HepG2 (cell line): Measurements from ENCODE around the gene WNK1. TPM values are rescaled to one million over a fixed set of nuclear protein-coding genes. Genes with fewer than 3 reads are reported as not detected.

Experiments
- ATAC-seq: fragments of 200-7000 bp; cut with Tn5 transposase; 3 replicates; pipeline ENCODE4 v1.9.1; 2020; ENCODE audit warnings: mild to moderate bottlenecking, moderate library complexity
- BruUV-seq: library from RNA; stranded (reverse); fragments of 400-500 nt; replicated peaks from 2 replicates; lab custom pipeline; 2021; lab: Mats Ljungman, UMichigan
- CTCF ChIA-PET: fragments of 300-600 bp; formaldehyde crosslinking; extraction: SDS; loops from one replicate; lab custom pipeline; 2021; ENCODE audit warnings: low total read pairs, inconsistent platforms, low intra/inter-chr PET ratio; lab: Yijun Ruan, JAX
- POLR2A ChIA-PET: fragments of 350-600 bp; sonication (Branson Sonifier 250); formaldehyde crosslinking; loops from one replicate; lab custom pipeline; 2020; ENCODE audit warnings: antibody characterized with exemption, inconsistent platforms; lab: Yijun Ruan, JAX
- DNase-seq: peaks from one replicate; pipeline ENCODE4 v3.0.0-alpha.2; 2015; ENCODE audit warnings: low spot score
- FAIRE-seq: peaks from 3 replicates; lab custom pipeline; 2011; peaks lifted over from hg19 to GRCh38; lab: Jason Lieb, UNC
- H2AFZ ChIP-seq: one replicate; pipeline ENCODE4 v1.6.1; 2011; ENCODE audit warnings: low read length, inconsistent platforms
- H3K27ac ChIP-seq: fragments of 300-600 bp; 3 replicates; pipeline ENCODE4 v1.8.0; 2011; ENCODE audit warnings: mixed run types, mild to moderate bottlenecking, mixed read lengths, low read length, inconsistent platforms; ENCODE audit not compliant: insufficient read depth; ENCODE audit errors: extremely low read length
- H3K27me3 ChIP-seq, 2 experiments: fragments of 200-600 bp in 1 of 2; 2 replicates in 1 of 2; 3 replicates in 1 of 2; pipeline versions ENCODE4 v1.6.0 to v1.8.0; 2011; ENCODE audit warnings: low read length in 2 of 2, mild to moderate bottlenecking in 2 of 2, moderate library complexity in 2 of 2, inconsistent platforms in 1 of 2; ENCODE audit not compliant: insufficient read depth in 2 of 2, control insufficient read depth in 1 of 2
- H3K36me3 ChIP-seq, 2 experiments: fragments of 200-600 bp in 1 of 2; replicated peaks in 1 of 2; 2 replicates in 1 of 2; 3 replicates in 1 of 2; pipeline versions ENCODE4 v1.5.1 to v1.8.0; 2011; ENCODE audit warnings: low read length in 2 of 2, inconsistent platforms in 1 of 2; ENCODE audit not compliant: insufficient read depth in 2 of 2, control insufficient read depth in 1 of 2
- H3K4me1 ChIP-seq: 2 replicates; pipeline ENCODE4 v1.5.1; 2012; ENCODE audit warnings: low read length, inconsistent platforms; ENCODE audit not compliant: insufficient read depth
- H3K4me2 ChIP-seq: 2 replicates; pipeline ENCODE4 v1.6.0; 2011; ENCODE audit warnings: low read depth, low read length, inconsistent platforms
- H3K4me3 ChIP-seq, 3 experiments: fragments of 200-600 bp in 1 of 3; sonication (generic), shearing (Covaris generic) in 1 of 3; replicated peaks in 1 of 3; 2 replicates each; pipeline ENCODE4 v1.5.1; 2011 to 2016; ENCODE audit warnings: low read length in 3 of 3, inconsistent platforms in 2 of 3, low read depth in 2 of 3, mild to moderate bottlenecking in 2 of 3, control low read depth in 1 of 3, mixed read lengths in 1 of 3; ENCODE audit not compliant: insufficient read depth in 1 of 3
- H3K79me2 ChIP-seq: one replicate; pipeline ENCODE4 v1.6.1; 2011; ENCODE audit warnings: low read length, inconsistent platforms; ENCODE audit not compliant: insufficient read depth
- H3K9ac ChIP-seq: 2 replicates; pipeline ENCODE4 v1.6.0; 2011; ENCODE audit warnings: mild to moderate bottlenecking, low read depth, low read length, inconsistent platforms; ENCODE audit not compliant: insufficient read depth
- H3K9me3 ChIP-seq: 2 replicates; pipeline ENCODE4 v1.5.1; 2012; ENCODE audit warnings: mild to moderate bottlenecking, low read length
- H4K20me1 ChIP-seq: 2 replicates; pipeline ENCODE4 v1.6.0; 2011; ENCODE audit warnings: inconsistent platforms, mild to moderate bottlenecking, low read length, moderate library complexity; ENCODE audit not compliant: insufficient read depth
- ATF1 ChIP-seq: IDR thresholded peaks from 2 replicates; pipeline ENCODE4 v1.6.1; 2016; ENCODE audit warnings: mild to moderate bottlenecking, control low read depth
- ATF5 ChIP-seq: sonication (generic); formaldehyde crosslinking; IDR thresholded peaks from 2 replicates; pipeline ENCODE4 v1.4.0; 2020; ENCODE audit warnings: mild to moderate bottlenecking, low read depth, missing genetic modification reagents
- MAFF ChIP-seq: IDR thresholded peaks from 2 replicates; pipeline ENCODE4 v1.6.1; 2011; ENCODE audit warnings: low read depth, low read length, improper control_type of control experiment
- MAFK ChIP-seq, 2 experiments: IDR thresholded peaks in 1 of 2; conservative IDR thresholded peaks in 1 of 2; 2 replicates each; pipeline ENCODE4 v1.6.1; 2011; ENCODE audit warnings: improper control_type of control experiment in 2 of 2, low read length in 2 of 2
- ZBTB33 ChIP-seq: sonication (generic); formaldehyde crosslinking; IDR thresholded peaks from 2 replicates; pipeline ENCODE4 v1.4.0; 2020; ENCODE audit warnings: missing genetic modification reagents
- ZFP82 ChIP-seq: sonication (generic); formaldehyde crosslinking; IDR thresholded peaks from 2 replicates; pipeline ENCODE4 v1.5.1; 2020; ENCODE audit warnings: mild to moderate bottlenecking, missing genetic modification reagents, borderline replicate concordance
- ZMAT3 ChIP-seq: sonication (generic); formaldehyde crosslinking; conservative IDR thresholded peaks from 2 replicates; pipeline ENCODE4 v1.7.0; 2021; ENCODE audit warnings: missing genetic modification reagents
- ZNF609 ChIP-seq: sonication (generic); formaldehyde crosslinking; IDR thresholded peaks from 2 replicates; pipeline ENCODE4 v1.4.0; 2020; ENCODE audit warnings: mild to moderate bottlenecking, missing genetic modification reagents, borderline replicate concordance
- ZSCAN30 ChIP-seq: sonication (generic); formaldehyde crosslinking; IDR thresholded peaks from 2 replicates; pipeline ENCODE4 v1.5.0; 2020; ENCODE audit warnings: mild to moderate bottlenecking, missing genetic modification reagents
- WGBS: methylation state at CpG from one replicate; pipeline ENCODE4 v1.1.6; 2017; ENCODE audit warnings: low lambda C conversion rate; 5-methylcytosine and 5-hydroxymethylcytosine counted together
- in situ Hi-C: cut with HindIII; loops from 2 replicates; pipeline ENCODE4 v1.10.0; 2017; ENCODE audit warnings: low pct_unique_long_range_greater_than_20kb; ENCODE audit not compliant: extremely low pct_ligation_motif_present
- intact Hi-C: fragments of 100-400 bp; cut with micrococcal nuclease; formaldehyde crosslinking; loops from one replicate; pipeline ENCODE4 v1.10.0; 2022; ENCODE audit not compliant: unreplicated experiment
- polyA plus RNA-seq, 8 experiments: library from polyadenylated mRNA; depleted of rRNA in 3 of 8; stranded (reverse) in 7 of 8; unstranded in 1 of 8; fragments of >200 nt; fragmentation: Illumina TruSeq in 4 of 8; extraction: Trizol in 4 of 8; gene quantifications; 2 replicates each; pipeline versions ENCODE4 v1.2.1 to v1.2.3, GENCODE V29; 2011 to 2016; ENCODE audit warnings: low read depth in 4 of 8, missing spikeins in 1 of 8, mixed read lengths in 1 of 8; ENCODE audit not compliant: insufficient read depth in 1 of 8
- total RNA-seq, 5 experiments: library from RNA; depleted of rRNA; stranded (reverse); fragments of >200 nt; fragmentation: Illumina TruSeq; extraction: Trizol; gene quantifications; 2 replicates each; pipeline ENCODE4 v1.2.3, GENCODE V29; 2016; ENCODE audit warnings: low read depth in 1 of 5

The WNK1 gene
- total and polyA plus RNA-seq, 2 of the 13 experiments (the other 11 are each of a cell fraction or from before 2014, with no cell fraction given), result 31.1 to 54.8 TPM

- no peak for ATAC-seq
- BruUV-seq, result no TSS peak
- 3% methylated on average over 7 of the region's 7 CpGs for WGBS
- Histone ChIP-seq H3K9me3 (no peaks in the 10 kb centered on the region), H2AFZ (peak overlapping the region; percentile 91), H3K36me3 (no peaks in the 10 kb centered on the region), H3K9ac (peak overlapping the region; percentile 50), H4K20me1 (peaks cover 24% of the 10 kb centered on the region), H3K27me3 (no peaks in the 10 kb centered on the region; a peak in 1 of 5 replicates), H3K4me2 (peak overlapping the region; percentile 94), H3K4me3 (peak overlapping the region; percentile 32 to 71 (median 61)), H3K27ac (peak overlapping the region; percentile 64), H3K79me2 (peaks cover 25% of the 10 kb centered on the region), H3K4me1 (peaks cover 16% of the 10 kb centered on the region)
- no peak for DNase-seq
- FAIRE-seq, result no peak
- TF ChIP-seq ATF1 (CRISPR knock-in tag), result 0 out of 2 replicates have a peak, but pooled peaks have one; percentile 13
- peak; percentile 24; the same call in 1 of the 2 replicates for TF ChIP-seq MAFF
- TF ChIP-seq MAFK (conservative IDR thresholded peaks at IDR 0.05 in 1 of 2, IDR thresholded peaks at IDR 0.05 in 1 of 2; ENCODE audit: low read length in 2 of 2), result peak; percentile 52 to 62
- TF ChIP-seq ZBTB33, result no peak
- TF ChIP-seq ZFP82 (CRISPR knock-in tag), result 0 out of 2 replicates have a peak, but pooled peaks have one; percentile 6
- peak; percentile 39; the same call in 1 of the 2 replicates for TF ChIP-seq ZSCAN30
- TF ChIP-seq ZNF609 (CRISPR knock-in tag), result no peak
- no peak for TF ChIP-seq ATF5 (CRISPR knock-in tag)
- peak; percentile 2; the same call in 1 of the 2 replicates for TF ChIP-seq ZMAT3 (CRISPR knock-in tag)
- POLR2A ChIA-PET, result interaction anchor here (0.5 to 3.2 kb wide), 11 partner anchors 12 to 179 kb away, joined by 3 to 42 read pairs (median 4); no protein-coding TSS in a partner anchor
- CTCF ChIA-PET, result interaction anchor here (1.9 to 3.4 kb wide), 3 partner anchors 136 to 180 kb away, joined by 15 to 28 read pairs (median 26); no protein-coding TSS in a partner anchor
- intact Hi-C loops (loop anchor here (1.0 to 5.0 kb wide), 3 partner anchors 67 to 179 kb away; no protein-coding TSS in a partner anchor), in situ Hi-C loops (loop anchor here (5.0 to 10.0 kb wide), 2 partner anchors 136 to 178 kb away; no protein-coding TSS in a partner anchor)
Observed at GRCh38 chr12:750366-751191, 1.8 kb upstream of the WNK1 start.
